Activated gamma-delta T cell treated with Interleukin-2 at 50 U/mL for 16 hours (primary cell): ENCODE results near the gene PHAX.
A peak's percentile ranks its signal among the peaks of the same experiment; 100 is the strongest.
"Not testable (repeated sequence)": the region's sequence is repeated elsewhere in the genome, so short reads cannot be mapped to it uniquely, and the experiment has no call there.

Experiments used
- DNase-seq: peaks from one replicate; pipeline ENCODE4 v3.0.0-alpha.2; 2020

PHAX gene

GRCh38 chr5:126605525-126605924 is 4.8 kb downstream of the PHAX start:
- no peak for DNase-seq

GRCh38 chr5:126610160-126610559 is 9.4 kb downstream of the PHAX start:
- no peak for DNase-seq

DNA sequence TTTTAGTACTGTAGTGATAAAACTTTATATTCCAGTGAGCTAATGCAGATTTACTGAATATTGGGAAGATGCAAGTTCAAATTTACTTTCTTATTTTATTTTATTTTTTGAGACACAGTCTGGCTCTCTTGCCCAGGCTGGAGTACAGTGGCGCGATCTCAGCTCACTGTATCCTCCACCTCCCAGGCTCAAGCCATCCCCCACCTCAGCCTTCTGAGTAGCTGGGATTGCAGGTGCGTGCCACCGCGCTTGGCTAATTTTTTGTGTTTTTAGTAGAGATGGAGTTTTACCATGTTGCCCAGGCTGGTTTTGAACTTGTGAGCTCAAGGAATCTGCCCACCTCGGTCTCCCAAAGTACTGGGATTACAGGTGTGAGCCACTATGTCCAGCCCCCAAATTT is 9.9 kb downstream of the PHAX start:
- no peak for DNase-seq

- DNase-seq, result no peak
These were observed 13.3 kb downstream of the PHAX start for GRCh38 chr5:126613941-126614592.

- DNase-seq, result no peak
These were observed 14.5 kb downstream of the PHAX start for GRCh38 chr5:126615286-126615685.

GRCh38 chr5:126617603-126618002 is 16.9 kb downstream of the PHAX start:
- not testable (repeated sequence) for DNase-seq

- no peak for DNase-seq
These were observed 19.0 kb downstream of the PHAX start for GRCh38 chr5:126619781-126620180.

DNA sequence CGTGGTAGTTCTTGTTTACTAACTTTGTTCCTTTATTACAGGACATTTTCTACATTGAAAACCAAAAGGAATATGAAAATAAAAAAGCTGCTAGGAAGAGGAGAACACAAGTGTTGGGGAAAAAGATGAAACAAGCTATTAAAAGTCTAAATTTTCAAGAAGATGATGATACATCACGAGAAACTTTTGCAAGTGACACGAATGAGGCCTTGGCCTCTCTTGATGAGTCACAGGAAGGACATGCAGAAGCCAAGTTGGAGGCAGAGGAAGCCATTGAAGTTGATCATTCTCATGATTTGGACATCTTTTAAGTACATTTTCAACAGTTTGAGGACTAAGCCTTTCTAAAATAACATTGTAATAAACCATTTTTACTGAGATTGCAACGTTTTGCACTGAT is 23.8 kb downstream of the PHAX start:
- no peak for DNase-seq

DNA sequence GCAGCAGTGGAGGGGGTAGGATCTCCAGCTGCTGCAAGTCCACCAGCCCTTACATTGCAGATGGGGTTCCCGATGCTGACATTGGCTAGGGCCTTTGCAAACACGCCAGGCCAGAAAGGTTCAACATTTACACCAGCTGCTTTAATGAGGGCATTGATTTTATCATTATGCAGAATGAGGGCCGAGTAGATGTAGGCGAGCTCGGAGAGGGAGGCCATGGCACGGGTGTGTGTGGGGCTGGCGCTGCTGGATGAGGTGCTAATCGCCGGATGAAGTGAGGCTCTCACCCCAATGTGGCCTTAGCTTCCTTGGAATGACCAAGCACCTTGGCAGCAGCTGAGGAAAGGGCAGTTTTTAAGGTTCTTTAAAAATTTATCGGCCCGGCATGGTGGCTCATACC is 27.4 kb downstream of the PHAX start:
- no peak for DNase-seq

DNA sequence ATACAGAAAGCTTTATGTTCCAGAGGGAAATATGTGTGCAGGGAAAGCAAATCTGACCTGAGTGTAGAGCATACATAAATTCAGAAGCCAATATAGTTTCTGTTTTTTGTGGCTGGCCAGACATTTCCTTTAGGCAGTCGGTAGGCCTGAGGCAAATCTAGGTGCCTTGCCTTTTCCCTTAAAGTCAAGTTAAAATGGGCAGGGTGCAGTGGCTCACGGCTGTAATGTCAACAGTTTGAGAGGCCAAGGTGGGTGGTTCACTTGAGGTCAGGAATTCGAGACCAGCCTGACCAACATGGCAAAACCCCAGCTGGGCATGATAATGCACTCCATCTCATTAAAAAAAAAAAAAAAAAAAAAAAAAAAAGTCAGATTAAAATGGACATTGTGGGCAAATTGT is 31.2 kb downstream of the PHAX start:
- no peak for DNase-seq

- no peak for DNase-seq
These were observed 32.8 kb downstream of the PHAX start for GRCh38 chr5:126633552-126633951.

DNA sequence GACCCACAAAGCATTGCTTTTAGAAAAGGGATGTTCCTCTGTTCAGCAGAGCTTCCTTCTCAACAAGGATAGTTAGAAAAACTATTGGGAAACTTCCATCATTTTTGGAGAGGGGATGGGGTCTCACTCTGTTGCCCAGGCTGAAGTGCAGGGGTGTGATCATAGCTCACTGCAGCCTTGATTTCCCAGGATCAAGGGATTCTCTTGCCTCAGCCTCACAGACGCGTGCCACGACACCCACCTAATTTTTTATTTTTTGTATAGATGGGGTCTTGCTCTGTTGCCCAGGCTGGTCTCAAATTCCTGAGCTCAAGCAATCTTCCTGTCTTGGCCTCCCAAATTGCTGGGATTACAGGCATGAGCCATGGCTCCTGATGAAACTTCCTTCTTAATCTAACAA is 34.8 kb downstream of the PHAX start:
- DNase-seq, result no peak

DNA sequence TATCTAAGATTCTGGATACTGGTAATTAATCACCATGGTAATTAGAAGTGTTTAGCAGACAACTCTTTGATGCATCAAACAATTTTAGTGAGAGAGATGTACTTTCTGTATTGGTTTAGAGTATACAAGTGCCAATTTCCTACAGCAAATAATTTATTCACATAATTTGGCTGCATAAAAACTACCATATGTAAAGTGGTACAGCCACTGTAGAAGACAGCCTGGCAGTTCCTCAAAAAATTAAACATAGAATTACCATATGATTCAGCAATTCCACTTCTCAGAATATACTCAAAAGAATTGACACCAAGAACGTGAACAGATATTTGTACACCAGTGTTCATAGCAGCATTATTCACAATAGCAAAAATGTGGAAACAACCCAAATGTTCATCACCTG is 36.2 kb downstream of the PHAX start:
- DNase-seq, result no peak

DNA sequence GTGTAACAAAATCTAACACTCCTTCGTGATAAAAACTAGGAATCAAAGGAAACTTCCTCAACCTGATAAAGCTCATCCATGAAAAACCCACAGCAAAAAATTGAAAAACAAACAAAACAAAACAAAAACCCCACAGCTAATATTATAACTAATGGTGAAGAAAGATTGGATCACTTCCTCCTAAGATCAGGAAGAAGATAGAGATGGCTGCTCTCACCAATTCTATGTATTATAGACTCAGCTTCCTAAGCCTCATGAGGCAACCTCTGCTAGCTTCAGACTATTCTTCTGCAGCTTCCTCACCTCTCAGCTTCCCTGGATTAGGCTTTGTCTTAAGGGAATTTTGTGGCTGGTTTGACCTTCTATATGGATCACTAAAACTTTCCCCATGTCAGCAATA is 40.1 kb downstream of the PHAX start:
- DNase-seq, result no peak

DNA sequence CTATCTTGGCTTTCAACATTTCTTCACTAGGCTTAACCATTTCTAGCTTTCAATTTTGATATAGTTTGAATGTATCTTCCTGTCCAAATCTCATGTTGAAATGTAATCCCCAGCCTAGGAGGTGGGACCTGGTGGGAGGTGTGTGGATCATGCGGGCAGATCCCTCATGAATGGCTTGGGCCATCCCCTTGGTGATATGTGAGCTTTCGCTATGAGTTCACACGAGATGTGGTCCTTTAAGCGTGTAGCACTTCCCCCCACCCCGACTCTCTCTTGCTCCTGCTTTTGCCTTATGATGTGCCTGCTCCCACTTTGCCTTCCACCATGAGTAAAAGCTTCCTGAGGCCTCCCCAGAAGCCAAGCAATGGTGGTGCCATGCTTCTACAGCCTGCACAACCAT is 40.6 kb downstream of the PHAX start:
- DNase-seq, result no peak

GRCh38 chr5:126645132-126645531 is 44.4 kb downstream of the PHAX start:
- no peak for DNase-seq

DNA sequence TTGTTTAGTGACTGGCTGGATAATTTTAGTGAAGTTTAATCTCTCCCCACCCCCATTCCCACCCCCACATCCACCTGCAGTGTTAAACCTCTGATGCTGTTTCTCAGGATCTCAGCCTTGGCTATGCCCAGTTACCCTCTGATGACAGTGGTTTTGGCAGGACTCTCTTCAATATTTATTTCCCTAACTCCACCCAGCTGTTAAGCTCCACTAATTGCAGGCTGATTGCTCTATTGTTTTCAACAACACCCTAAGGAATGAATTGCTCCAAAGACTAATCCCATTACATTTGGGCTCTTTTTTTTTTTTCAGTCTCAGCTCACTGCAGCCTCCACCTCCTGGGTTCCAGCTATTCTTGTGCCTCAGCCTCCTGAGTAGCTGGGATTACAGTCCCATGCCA is 46.3 kb downstream of the PHAX start:
- DNase-seq, result no peak

DNA sequence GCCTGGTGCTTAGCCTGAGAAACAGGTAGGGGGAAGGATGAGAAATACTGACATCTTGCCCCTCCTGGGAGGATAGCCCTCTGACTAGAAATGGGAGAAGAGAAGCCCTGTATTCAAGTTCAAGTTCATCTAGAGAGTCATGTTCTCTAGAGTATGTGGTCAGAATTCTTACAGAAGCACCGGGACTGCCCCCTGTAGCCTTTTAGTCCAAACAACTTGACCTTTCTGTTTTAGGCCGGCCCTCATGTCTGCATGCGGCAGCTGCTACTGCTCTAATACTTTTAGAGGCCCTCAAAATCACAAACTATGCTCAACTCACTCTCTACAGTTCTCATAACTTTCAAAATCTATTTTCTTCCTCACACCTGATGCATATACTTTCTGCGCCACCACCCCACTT is 47.7 kb downstream of the PHAX start:
- DNase-seq, result no peak

DNA sequence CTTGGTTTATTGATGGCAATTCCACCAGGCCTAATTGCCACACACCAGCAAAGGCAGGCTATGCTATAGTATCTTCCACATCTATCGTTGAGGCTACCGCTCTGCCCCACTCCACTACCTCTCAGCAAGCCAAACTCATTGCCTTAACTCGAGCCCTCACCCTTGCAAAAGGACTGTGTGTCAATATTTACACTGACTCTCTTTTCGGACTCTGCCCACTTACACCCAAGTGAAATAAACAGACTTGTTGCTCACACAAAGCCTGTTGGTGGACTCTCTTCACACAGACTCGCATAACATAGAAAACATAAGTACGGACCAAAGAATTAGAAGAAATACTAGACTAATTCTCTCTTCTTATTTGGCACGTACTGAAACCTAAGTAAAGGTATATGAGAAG is 48.3 kb downstream of the PHAX start:
- not testable (repeated sequence) for DNase-seq

- not testable (repeated sequence) for DNase-seq
These were observed 49.0 kb downstream of the PHAX start for GRCh38 chr5:126649709-126650108.

DNA sequence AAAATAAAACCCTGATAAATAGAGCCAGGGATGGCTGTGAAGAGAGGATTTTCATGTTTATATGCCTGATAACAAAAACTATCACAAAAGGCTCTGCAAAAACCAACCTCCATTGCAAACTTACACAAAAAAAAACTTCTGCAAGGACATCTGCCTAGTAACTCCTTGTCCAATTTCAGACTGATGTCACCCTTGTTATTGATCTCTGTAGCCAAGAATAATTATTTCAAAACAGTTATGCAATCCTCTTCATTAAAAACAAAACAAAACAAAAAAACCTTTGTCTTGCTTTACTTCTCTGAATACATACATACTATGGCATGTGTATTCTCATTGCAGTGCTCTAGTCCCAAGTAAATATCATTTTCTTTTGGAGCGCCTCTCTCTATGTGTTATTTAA is 49.7 kb downstream of the PHAX start:
- no peak for DNase-seq

DNA sequence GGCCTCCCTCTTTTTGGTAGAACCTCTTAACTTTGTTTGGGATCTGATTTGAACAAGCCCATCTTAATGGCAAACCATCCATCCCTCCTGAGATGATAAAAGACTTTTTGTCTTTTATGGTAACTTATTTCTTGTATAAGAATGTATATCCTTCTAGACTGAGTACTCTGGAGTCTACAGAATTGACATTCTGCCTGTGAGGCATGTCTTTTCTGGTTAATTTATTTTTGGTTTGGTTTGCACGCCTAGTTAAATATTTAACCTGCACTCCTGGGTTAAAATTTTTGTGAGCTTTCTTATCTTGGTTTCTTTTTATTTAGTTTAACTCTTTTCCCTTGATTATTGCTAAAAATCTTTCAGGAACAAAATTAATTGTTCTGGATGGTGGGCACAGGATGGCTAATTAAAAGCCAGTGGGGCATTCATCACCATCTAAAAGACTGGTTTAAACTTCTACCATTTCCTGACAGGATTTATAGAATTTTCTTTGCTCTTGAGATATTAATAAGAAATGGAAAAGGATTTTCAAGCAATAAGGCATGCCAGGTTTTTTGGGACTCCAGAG is 50.3 kb downstream of the PHAX start:
- no peak for DNase-seq

- DNase-seq, result peak; percentile 12
These were observed 55.8 kb downstream of the PHAX start for GRCh38 chr5:126656401-126657007.

DNA sequence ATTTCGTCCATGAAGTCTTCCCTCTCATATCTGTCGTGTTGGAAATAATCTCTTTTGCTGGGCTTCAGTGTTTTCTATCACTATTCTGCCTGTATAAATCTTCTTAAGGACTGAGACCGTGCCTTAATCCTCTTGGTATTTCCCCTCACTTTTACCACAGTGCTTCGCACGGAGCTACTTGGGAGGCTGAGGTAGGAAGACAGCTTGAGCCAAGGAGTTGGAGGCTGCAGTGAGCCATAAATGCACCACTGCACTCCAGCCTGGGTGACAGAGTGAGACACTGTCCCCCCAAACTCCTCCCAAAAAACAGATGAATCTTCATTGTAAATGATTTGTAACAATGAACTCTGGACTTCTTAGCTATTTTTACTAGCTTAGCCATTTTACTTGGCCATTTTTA is 57.8 kb downstream of the PHAX start:
- DNase-seq, result no peak
